Colonic mucosa (tissue), 4 donors: ENCODE data around the gene DIAPH1. TPM values are rescaled to one million over a fixed set of nuclear protein-coding genes. Genes with fewer than 3 reads are reported as not detected.

Experiments
- DNase-seq: peaks from one replicate; pipeline ENCODE4 v3.0.0-alpha.2; 2020
- H3K27ac ChIP-seq: fragments of 200-600 bp; one replicate; pipeline ENCODE4 v1.8.0; 2021
- H3K27me3 ChIP-seq: fragments of 200-600 bp; one replicate; pipeline ENCODE4 v1.8.0; 2021
- H3K36me3 ChIP-seq: fragments of 200-600 bp; one replicate; pipeline ENCODE4 v1.8.0; 2021
- H3K4me1 ChIP-seq: fragments of 200-600 bp; one replicate; pipeline ENCODE4 v1.8.0; 2021; ENCODE audit warnings: mild to moderate bottlenecking
- H3K4me3 ChIP-seq: fragments of 200-600 bp; one replicate; pipeline ENCODE4 v1.8.0; 2021
- H3K9ac ChIP-seq, 2 donors: one replicate each; pipeline ENCODE4 v1.7.0; 2013; ENCODE audit warnings: control low read depth in 2 of 2, low read depth in 2 of 2, low read length in 2 of 2
- H3K9me3 ChIP-seq: fragments of 200-600 bp; one replicate; pipeline ENCODE4 v1.8.0; 2021
- CTCF ChIP-seq: fragments of 200-600 bp; IDR thresholded peaks from one replicate; pipeline ENCODE4 v1.8.0; 2022; ENCODE audit warnings: antibody characterized with exemption, mild to moderate bottlenecking
- intact Hi-C: fragments of 100-400 bp; cut with DNase I; formaldehyde crosslinking; loops from one replicate; pipeline ENCODE4 v1.14.1; 2022
- total RNA-seq, 2 donors: library from RNA; stranded (reverse); fragmentation: NEBNext Ultra II Directional in 1 of 2; extraction: Animal tissue kit (Norgen Biotek cat#: 25700) in 1 of 2; gene quantifications; one replicate each; pipeline ENCODE4 v1.2.1, GENCODE V29; 2021
- donor health status: healthy.
- donor health status: DM: no; HTN: no; CAD: no.
- donor health status: DM: no; HTN: no; CAD: no.

DIAPH1 gene
- total RNA-seq, 2 donors from 2014 or later: 113 to 143 TPM

- intact Hi-C loops: loop anchor here (10.0 kb wide), 1 partner anchor 483 kb away; no protein-coding TSS in a partner anchor
- no peaks in the 10 kb centered on the region for H3K36me3 ChIP-seq
- TF ChIP-seq CTCF: no peak
- H3K27ac ChIP-seq: no peak overlapping the region
- H3K4me3 ChIP-seq: no peak overlapping the region
- H3K9ac ChIP-seq: no peak overlapping the region
- H3K9me3 ChIP-seq: no peaks in the 10 kb centered on the region
- no peaks in the 10 kb centered on the region for H3K27me3 ChIP-seq
- DNase-seq: no peak
- H3K4me1 ChIP-seq: no peaks in the 10 kb centered on the region
These were observed 43.2 kb upstream of the DIAPH1 start for GRCh38 chr5:141662028-141662427.

GRCh38 chr5:141657937-141658545 is 39.2 kb upstream of the DIAPH1 start:
- Histone ChIP-seq H3K4me1 (no peaks in the 10 kb centered on the region), H3K4me3 (no peak overlapping the region), H3K9ac (no peak overlapping the region), H3K9me3 (no peaks in the 10 kb centered on the region), H3K36me3 (no peaks in the 10 kb centered on the region), H3K27me3 (no peaks in the 10 kb centered on the region), H3K27ac (no peak overlapping the region)
- intact Hi-C loops: no loop called here
- TF ChIP-seq CTCF: no peak
- DNase-seq: no peak

- Histone ChIP-seq H3K4me3 (no peak overlapping the region), H3K9ac (no peak overlapping the region), H3K4me1 (no peaks in the 10 kb centered on the region), H3K9me3 (no peaks in the 10 kb centered on the region), H3K36me3 (no peaks in the 10 kb centered on the region), H3K27ac (no peak overlapping the region), H3K27me3 (no peaks in the 10 kb centered on the region)
- intact Hi-C loops: no loop called here
- DNase-seq: no peak
- TF ChIP-seq CTCF: no peak
These were observed 38.6 kb upstream of the DIAPH1 start for GRCh38 chr5:141657404-141657803.

GRCh38 chr5:141656396-141656795 is 37.6 kb upstream of the DIAPH1 start:
- no peaks in the 10 kb centered on the region for H3K4me1 ChIP-seq
- DNase-seq: no peak

GRCh38 chr5:141655020-141655419 is 36.2 kb upstream of the DIAPH1 start:
- H3K4me3 ChIP-seq: no peak overlapping the region
- no peak for DNase-seq
- intact Hi-C loops: no loop called here
- H3K36me3 ChIP-seq: no peaks in the 10 kb centered on the region
- H3K9ac ChIP-seq: no peak overlapping the region
- H3K4me1 ChIP-seq: no peaks in the 10 kb centered on the region
- H3K27ac ChIP-seq: no peak overlapping the region
- no peak for TF ChIP-seq CTCF
- no peaks in the 10 kb centered on the region for H3K27me3 ChIP-seq
- H3K9me3 ChIP-seq: no peaks in the 10 kb centered on the region

More at GRCh38 chr5:141656396-141656795, 37.6 kb upstream of the DIAPH1 start:
- Histone ChIP-seq H3K27ac (no peak overlapping the region), H3K27me3 (no peaks in the 10 kb centered on the region), H3K4me3 (no peak overlapping the region), H3K36me3 (no peaks in the 10 kb centered on the region), H3K9ac (no peak overlapping the region), H3K9me3 (no peaks in the 10 kb centered on the region)
- intact Hi-C loops: no loop called here
- no peak for TF ChIP-seq CTCF
